K562 (cell line): ENCODE data around the gene HPCA. TPM values are rescaled to one million over a fixed set of nuclear protein-coding genes. Genes with fewer than 3 reads are reported as not detected.

ENCODE experiments used
- ATAC-seq: fragments of 200-7000 bp; cut with Tn5 transposase; 3 replicates; pipeline ENCODE4 v1.9.1; 2020; ENCODE audit warnings: moderate library complexity
- BruUV-seq: library from RNA; stranded (reverse); fragments of 400-500 nt; replicated peaks from 2 replicates; lab custom pipeline; 2021; lab: Mats Ljungman, UMichigan
- CTCF ChIA-PET: fragments of 300-600 bp; formaldehyde crosslinking; extraction: SDS; loops from one replicate; lab custom pipeline; 2021; ENCODE audit warnings: low intra/inter-chr PET ratio; lab: Yijun Ruan, JAX
- POLR2A ChIA-PET: fragments of 300-600, 350-650 bp; sonication (Branson Sonifier 250); formaldehyde crosslinking; extraction: SDS; loops from one replicate; lab custom pipeline; 2021; ENCODE audit warnings: antibody characterized with exemption, inconsistent platforms; lab: Yijun Ruan, JAX
- DNase-seq, 4 experiments: peaks; one replicate each; pipeline versions ENCODE4 v3.0.0 to v3.0.0-alpha.2; 2011 to 2018; ENCODE audit warnings: low spot score in 3 of 4, mixed read lengths in 3 of 4; ENCODE audit errors: extremely low read depth in 1 of 4
- FAIRE-seq: peaks from 2 replicates; lab custom pipeline; 2011; peaks lifted over from hg19 to GRCh38; lab: Jason Lieb, UNC
- H2AFZ ChIP-seq: 2 replicates; pipeline ENCODE4 v1.6.0; 2011; ENCODE audit warnings: low read depth, low read length, control low read depth, inconsistent platforms
- H3K27ac ChIP-seq: fragments of 200-600 bp; 3 replicates; pipeline ENCODE4 v1.8.0; 2011; ENCODE audit warnings: low read depth, mild to moderate bottlenecking, control low read depth, inconsistent platforms, low read length, moderate library complexity, mixed read lengths; ENCODE audit errors: extremely low read depth
- H3K27me3 ChIP-seq, 2 experiments: fragments of 300-600 bp in 1 of 2; 2 replicates in 1 of 2; 3 replicates in 1 of 2; pipeline versions ENCODE4 v1.6.0 to v1.8.0; 2011; ENCODE audit warnings: inconsistent platforms in 2 of 2, low read length in 2 of 2, mild to moderate bottlenecking in 1 of 2, mixed read lengths in 1 of 2, moderate library complexity in 1 of 2; ENCODE audit not compliant: control insufficient read depth in 2 of 2, insufficient read depth in 2 of 2
- H3K36me3 ChIP-seq: fragments of 300-600 bp; 3 replicates; pipeline ENCODE4 v1.8.0; 2011; ENCODE audit warnings: mild to moderate bottlenecking, low read length, inconsistent platforms; ENCODE audit not compliant: control insufficient read depth, insufficient read depth
- H3K4me1 ChIP-seq, 2 experiments: fragments of 200-600 bp in 1 of 2; replicated peaks in 1 of 2; 2 replicates in 1 of 2; 3 replicates in 1 of 2; pipeline versions ENCODE4 v1.5.1 to v1.8.0; 2011; ENCODE audit warnings: inconsistent platforms in 2 of 2, low read length in 2 of 2, mild to moderate bottlenecking in 1 of 2, mixed read lengths in 1 of 2, moderate library complexity in 1 of 2; ENCODE audit not compliant: control insufficient read depth in 2 of 2, insufficient read depth in 2 of 2
- H3K4me2 ChIP-seq: 2 replicates; pipeline ENCODE4 v1.6.1; 2011; ENCODE audit warnings: low read length, control low read depth, inconsistent platforms, mixed read lengths; ENCODE audit not compliant: insufficient read depth
- H3K4me3 ChIP-seq: fragments of 200-600 bp; sonication (generic), shearing (Covaris generic); 2 replicates; pipeline ENCODE4 v1.5.1; 2016; ENCODE audit warnings: control low read depth, inconsistent platforms
- H3K79me2 ChIP-seq: fragments of 200-600 bp; 3 replicates; pipeline ENCODE4 v1.8.0; 2011; ENCODE audit warnings: low read length, inconsistent platforms; ENCODE audit not compliant: control insufficient read depth, insufficient read depth
- H3K9ac ChIP-seq, 2 experiments: 2 replicates each; pipeline versions ENCODE4 v1.6.0 to v1.6.1; 2011; ENCODE audit warnings: low read depth in 2 of 2, low read length in 2 of 2, control low read depth in 1 of 2, inconsistent platforms in 1 of 2, mild to moderate bottlenecking in 1 of 2, mixed read lengths in 1 of 2; ENCODE audit not compliant: insufficient read depth in 1 of 2
- H3K9me1 ChIP-seq: one replicate; pipeline ENCODE4 v1.6.0; 2011; ENCODE audit warnings: inconsistent platforms, mild to moderate bottlenecking, low read length, moderate library complexity; ENCODE audit not compliant: control insufficient read depth, insufficient read depth
- H3K9me3 ChIP-seq: replicated peaks from 2 replicates; pipeline ENCODE4 v1.5.1; 2011; ENCODE audit warnings: low read depth, low read length, inconsistent platforms; ENCODE audit not compliant: control insufficient read depth, insufficient read depth
- H4K20me1 ChIP-seq: replicated peaks from 2 replicates; pipeline ENCODE4 v1.6.1; 2011; ENCODE audit warnings: low read length, inconsistent platforms, mixed read lengths; ENCODE audit not compliant: control insufficient read depth, insufficient read depth
- ADNP ChIP-seq: fragments of 200-800 bp; sonication (Bioruptor generic); IDR thresholded peaks from 2 replicates; pipeline ENCODE4 v1.6.1; 2016; ENCODE audit warnings: missing genetic modification characterization, missing compliant biosample characterization
- PRPF4 ChIP-seq: fragments of 200-400 bp; formaldehyde crosslinking; IDR thresholded peaks from one replicate; pipeline ENCODE4 v1.6.1; 2017; ENCODE audit warnings: low read length, low read depth, mild to moderate bottlenecking; ENCODE audit not compliant: insufficient read depth, poor library complexity, severe bottlenecking
- SMARCA5 ChIP-seq: fragments of 450-650 bp; IDR thresholded peaks from 2 replicates; pipeline ENCODE4 v1.6.1; 2016
- ZFP36 ChIP-seq: fragments of 150-350 bp; IDR thresholded peaks from 2 replicates; pipeline ENCODE4 v1.6.1; 2018; ENCODE audit warnings: low read length, low read depth; ENCODE audit not compliant: partially characterized antibody
- WGBS: fragments of 100-300 bp; shearing (Covaris generic); methylation state at CpG from one replicate; pipeline ENCODE4 v1.1.6; 2016; ENCODE audit warnings: low coverage, mixed read lengths; ENCODE audit not compliant: insufficient coverage; ENCODE audit errors: missing lambda C conversion rate; 5-methylcytosine and 5-hydroxymethylcytosine counted together
- in situ Hi-C: fragments of 300-500 bp; cut with MboI; formaldehyde crosslinking; loops from 4 replicates; pipeline ENCODE4 v1.15.0; 2018; ENCODE audit warnings: inconsistent platforms, mixed read lengths
- intact Hi-C: fragments of 100-400 bp; cut with micrococcal nuclease; formaldehyde crosslinking; loops from 2 replicates; pipeline ENCODE4 v1.14.2; 2022
- polyA plus RNA-seq, 8 experiments: library from polyadenylated mRNA; depleted of rRNA in 4 of 8; stranded (reverse) in 5 of 8; unstranded in 3 of 8; fragments of >200 nt; fragmentation: Nextera tagmentation in 2 of 8; fragmentation: Illumina TruSeq in 1 of 8; extraction: Ambion mirVana in 2 of 8; extraction: Trizol in 1 of 8; gene quantifications; 2 replicates each; pipeline versions ENCODE4 v1.2.1 to v1.2.3, GENCODE V29; 2011 to 2014; ENCODE audit warnings: inconsistent platforms in 1 of 8, missing spikeins in 1 of 8
- total RNA-seq, 7 experiments: library from RNA; depleted of rRNA in 6 of 7; stranded (reverse); fragments of >200 nt in 6 of 7; fragmentation: Illumina TruSeq in 2 of 7; extraction: Trizol in 2 of 7; gene quantifications; 2 replicates each; pipeline versions ENCODE4 v1.2.1 to v1.2.3, GENCODE V29; 2011 to 2021; ENCODE audit warnings: low replicate concordance in 1 of 7
- TF ChIP-seq, protein P1 (sequence below), 2 experiments: IDR thresholded peaks; 2 replicates each; pipeline ENCODE4 v1.6.1; 2012; ENCODE audit warnings: improper control_type of control experiment in 2 of 2, low read depth in 2 of 2, low read length in 2 of 2, borderline replicate concordance in 1 of 2

The HPCA gene
- total and polyA plus RNA-seq, 9 of the 15 experiments (the other 6 are each of a cell fraction or from before 2014, with no cell fraction given), result not detected

DNA sequence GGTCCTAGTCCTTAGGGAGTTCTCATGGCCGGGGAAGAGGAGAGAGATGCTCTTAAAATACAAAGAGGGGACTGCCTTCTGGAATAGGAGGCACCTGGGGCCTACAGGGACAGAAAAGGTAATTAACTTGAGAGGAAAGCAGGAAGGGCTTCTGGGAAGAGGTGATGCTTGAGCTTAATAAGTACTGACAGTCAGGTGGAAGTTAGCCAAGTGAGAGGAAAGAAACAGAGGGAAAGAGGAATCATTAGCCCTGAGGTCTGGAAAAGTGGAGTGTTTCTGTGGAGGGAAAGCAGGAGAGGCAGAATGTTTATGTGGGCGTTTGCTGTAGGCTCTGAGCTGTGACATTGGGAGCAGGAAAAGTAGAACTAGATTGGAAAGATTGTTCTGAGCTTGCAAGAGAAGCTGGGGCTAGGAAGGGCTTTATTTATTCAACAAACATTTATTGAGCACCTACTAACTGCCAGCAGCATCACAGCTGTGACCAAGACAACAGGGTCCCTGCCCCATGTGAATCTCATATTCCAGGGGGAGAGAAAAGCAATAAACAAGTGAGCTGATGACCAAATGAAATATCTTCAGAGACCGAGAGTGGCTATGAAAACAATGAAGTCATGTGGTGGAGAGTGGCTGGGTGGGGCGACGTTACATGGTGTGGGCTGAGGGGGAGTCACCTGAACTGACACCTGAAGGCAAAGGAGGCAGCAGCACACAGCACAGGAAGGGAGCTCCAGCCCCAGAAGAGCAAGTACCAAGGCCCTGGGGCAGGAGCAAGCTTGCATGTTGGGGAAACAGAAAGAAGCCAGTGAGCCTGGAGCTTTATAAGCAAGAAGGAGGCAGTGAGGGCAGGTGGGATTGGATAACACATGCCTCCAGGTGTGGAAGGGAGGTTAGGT is 11.2 kb upstream of the HPCA start:
- Histone ChIP-seq H3K36me3 (no peaks in the 10 kb centered on the region), H3K27ac (no peak overlapping the region), H3K79me2 (no peaks in the 10 kb centered on the region), H3K4me2 (no peak overlapping the region), H4K20me1 (peaks cover 29% of the 10 kb centered on the region)
- intact Hi-C loops, result loop anchor here (5.0 kb wide), 2 partner anchors 103 to 473 kb away; no protein-coding TSS in a partner anchor
- in situ Hi-C loops, result loop anchor here (5.0 to 25.0 kb wide), 2 partner anchors 353 to 737 kb away; no protein-coding TSS in a partner anchor
- POLR2A ChIA-PET, result interaction anchor here (0.6 to 1.7 kb wide), 9 partner anchors 8 to 213 kb away, joined by 3 to 6 read pairs (median 3); no protein-coding TSS in a partner anchor
- ATAC-seq, result no peak
- TF ChIP-seq, protein P1, sequence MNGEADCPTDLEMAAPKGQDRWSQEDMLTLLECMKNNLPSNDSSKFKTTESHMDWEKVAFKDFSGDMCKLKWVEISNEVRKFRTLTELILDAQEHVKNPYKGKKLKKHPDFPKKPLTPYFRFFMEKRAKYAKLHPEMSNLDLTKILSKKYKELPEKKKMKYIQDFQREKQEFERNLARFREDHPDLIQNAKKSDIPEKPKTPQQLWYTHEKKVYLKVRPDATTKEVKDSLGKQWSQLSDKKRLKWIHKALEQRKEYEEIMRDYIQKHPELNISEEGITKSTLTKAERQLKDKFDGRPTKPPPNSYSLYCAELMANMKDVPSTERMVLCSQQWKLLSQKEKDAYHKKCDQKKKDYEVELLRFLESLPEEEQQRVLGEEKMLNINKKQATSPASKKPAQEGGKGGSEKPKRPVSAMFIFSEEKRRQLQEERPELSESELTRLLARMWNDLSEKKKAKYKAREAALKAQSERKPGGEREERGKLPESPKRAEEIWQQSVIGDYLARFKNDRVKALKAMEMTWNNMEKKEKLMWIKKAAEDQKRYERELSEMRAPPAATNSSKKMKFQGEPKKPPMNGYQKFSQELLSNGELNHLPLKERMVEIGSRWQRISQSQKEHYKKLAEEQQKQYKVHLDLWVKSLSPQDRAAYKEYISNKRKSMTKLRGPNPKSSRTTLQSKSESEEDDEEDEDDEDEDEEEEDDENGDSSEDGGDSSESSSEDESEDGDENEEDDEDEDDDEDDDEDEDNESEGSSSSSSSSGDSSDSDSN (IDR thresholded peaks at IDR 0.05; ENCODE audit: borderline replicate concordance in 1 of 2, low read depth in 2 of 2, low read length in 2 of 2), result no peak
- TF ChIP-seq PRPF4 (no peak), ZFP36 (peak; percentile 58), ADNP (tag) (0 out of 2 replicates have a peak, but pooled peaks have one; percentile 5), SMARCA5 (0 out of 2 replicates have a peak, but pooled peaks have one; percentile 8)
- TF ChIP-seq, all 486 proteins: peak for 3
- BruUV-seq, result no TSS peak
- Histone ChIP-seq H3K4me1 (peaks cover 7 to 16% of the 10 kb centered on the region in 2 experiments; a peak in 4 of 5 replicates), H3K9ac (peak overlapping the region in 1 of 2 experiments; percentile 45; a peak in 1 of 4 replicates), H2AFZ (no peak overlapping the region), H3K4me3 (no peak overlapping the region), H3K9me3 (no peaks in the 10 kb centered on the region), H3K27me3 (peaks cover 19 to 39% of the 10 kb centered on the region in 2 experiments; a peak in 4 of 5 replicates), H3K9me1 (no peaks in the 10 kb centered on the region)
- CTCF ChIA-PET, result interaction anchor here (0.7 to 3.6 kb wide), 3 partner anchors 163 to 215 kb away, joined by 3 to 29 read pairs (median 7); no protein-coding TSS in a partner anchor
- WGBS, result 2% methylated on average over 5 of the region's 5 CpGs
- no peak for DNase-seq
- FAIRE-seq, result no peak
